K562 (cell line): ENCODE results near the gene C1orf105.

Experiments
- ATF1 ChIP-seq, 2 experiments: fragments of 450-650 bp in 1 of 2; IDR thresholded peaks; 2 replicates each; pipeline ENCODE4 v1.6.1; 2016; ENCODE audit warnings: missing compliant biosample characterization in 1 of 2, missing genetic modification characterization in 1 of 2
- CBX8 ChIP-seq: fragments of 200-600 bp; sonication (generic); IDR thresholded peaks from 2 replicates; pipeline ENCODE4 v1.6.1; 2012; ENCODE audit warnings: borderline replicate concordance, mixed run types, low read depth, mild to moderate bottlenecking, moderate library complexity, mixed read lengths, low read length, control low read depth, inconsistent platforms; ENCODE audit not compliant: poor library complexity, severe bottlenecking; ENCODE audit errors: extremely low read depth
- CREB1 ChIP-seq, 2 experiments: sonication (generic) in 1 of 2; formaldehyde crosslinking in 1 of 2; IDR thresholded peaks; 2 replicates each; pipeline versions ENCODE4 v1.6.1 to v1.8.0; 2012 to 2022; ENCODE audit warnings: inconsistent platforms in 1 of 2, mild to moderate bottlenecking in 1 of 2, missing genetic modification reagents in 1 of 2, moderate library complexity in 1 of 2
- ELF1 ChIP-seq: fragments of 200-800 bp; sonication (Bioruptor generic); IDR thresholded peaks from 2 replicates; pipeline ENCODE4 v1.6.1; 2016; ENCODE audit warnings: missing genetic modification characterization, missing compliant biosample characterization
- EZH2 ChIP-seq: IDR thresholded peaks from 2 replicates; pipeline ENCODE4 v1.6.1; 2012; ENCODE audit warnings: low read depth, mild to moderate bottlenecking, inconsistent platforms, low read length, borderline replicate concordance
- HMGXB4 ChIP-seq: sonication (generic); formaldehyde crosslinking; IDR thresholded peaks from 2 replicates; pipeline ENCODE4 v1.8.1; 2023; ENCODE audit warnings: mild to moderate bottlenecking, missing genetic modification reagents
- POLR2AphosphoS5 ChIP-seq: IDR thresholded peaks from 2 replicates; pipeline ENCODE4 v1.6.1; 2011; ENCODE audit warnings: mild to moderate bottlenecking, low read depth, low read length, moderate library complexity; ENCODE audit not compliant: control insufficient read depth, insufficient read depth
- RBM22 ChIP-seq: fragments of 200-400 bp; formaldehyde crosslinking; IDR thresholded peaks from 2 replicates; pipeline ENCODE4 v1.6.1; 2018; ENCODE audit warnings: low read length, low read depth; ENCODE audit not compliant: poor library complexity, severe bottlenecking
- SRSF9 ChIP-seq: fragments of 200-400 bp; formaldehyde crosslinking; IDR thresholded peaks from 2 replicates; pipeline ENCODE4 v1.6.1; 2017; ENCODE audit warnings: low read depth, low read length, borderline replicate concordance
- XRCC5 ChIP-seq: fragments of 200-400 bp; formaldehyde crosslinking; IDR thresholded peaks from 2 replicates; pipeline ENCODE4 v1.6.1; 2017; ENCODE audit warnings: low read depth, mild to moderate bottlenecking, low read length
- ZFX ChIP-seq: sonication (generic); formaldehyde crosslinking; IDR thresholded peaks from 2 replicates; pipeline ENCODE4 v1.8.0; 2022; ENCODE audit warnings: mild to moderate bottlenecking, missing genetic modification reagents, moderate library complexity
- ZNF644 ChIP-seq: fragments of 200-800 bp; sonication (Bioruptor generic); IDR thresholded peaks from 2 replicates; pipeline ENCODE4 v1.6.1; 2016; ENCODE audit warnings: low read depth, missing genetic modification characterization, missing compliant biosample characterization

DNA sequence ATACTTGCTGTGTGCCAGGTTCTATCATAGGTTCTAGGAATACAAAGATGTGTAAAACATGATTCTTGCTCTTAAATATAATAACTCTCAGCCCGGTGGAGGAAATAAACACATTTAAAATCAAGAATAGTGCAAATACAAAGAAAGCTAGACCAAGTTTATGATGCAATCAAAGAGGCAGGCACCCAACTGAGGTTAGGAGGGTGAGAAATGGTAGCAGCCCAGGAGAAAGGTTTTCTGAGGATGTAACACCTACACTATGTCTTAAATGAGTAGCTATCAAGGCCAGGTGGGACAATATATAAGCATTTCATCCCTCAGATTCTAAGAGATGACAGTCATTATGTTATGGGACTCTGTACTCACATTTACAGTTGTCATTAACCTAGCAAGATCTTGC is 33.1 kb downstream of the C1orf105 start:
- TF ChIP-seq EZH2 (no peak), CBX8 (no peak), POLR2AphosphoS5 (no peak), XRCC5 (no peak), ZNF644 (tag) (no peak), CREB1 (IDR thresholded peaks at IDR 0.05) (no peak), CREB1 (CRISPR knock-in tag; IDR thresholded peaks at IDR 0.05) (no peak), HMGXB4 (CRISPR knock-in tag) (no peak), ATF1 (CRISPR knock-in tag; IDR thresholded peaks at IDR 0.05) (no peak), ATF1 (tag; IDR thresholded peaks at IDR 0.05) (no peak), RBM22 (no peak), SRSF9 (no peak), ELF1 (tag) (no peak), ZFX (CRISPR knock-in tag) (no peak)
